Right hindlimb (tissue), 1 donor: Measurements from ENCODE around the gene KLHDC4.
"Not testable (repeated sequence)": the region's sequence is repeated elsewhere in the genome, so short reads cannot be mapped to it uniquely, and the experiment has no call there.

Experiments used
- DNase-seq: peaks from one replicate; pipeline ENCODE4 v3.0.0-alpha.2; 2018

The KLHDC4 gene

DNA sequence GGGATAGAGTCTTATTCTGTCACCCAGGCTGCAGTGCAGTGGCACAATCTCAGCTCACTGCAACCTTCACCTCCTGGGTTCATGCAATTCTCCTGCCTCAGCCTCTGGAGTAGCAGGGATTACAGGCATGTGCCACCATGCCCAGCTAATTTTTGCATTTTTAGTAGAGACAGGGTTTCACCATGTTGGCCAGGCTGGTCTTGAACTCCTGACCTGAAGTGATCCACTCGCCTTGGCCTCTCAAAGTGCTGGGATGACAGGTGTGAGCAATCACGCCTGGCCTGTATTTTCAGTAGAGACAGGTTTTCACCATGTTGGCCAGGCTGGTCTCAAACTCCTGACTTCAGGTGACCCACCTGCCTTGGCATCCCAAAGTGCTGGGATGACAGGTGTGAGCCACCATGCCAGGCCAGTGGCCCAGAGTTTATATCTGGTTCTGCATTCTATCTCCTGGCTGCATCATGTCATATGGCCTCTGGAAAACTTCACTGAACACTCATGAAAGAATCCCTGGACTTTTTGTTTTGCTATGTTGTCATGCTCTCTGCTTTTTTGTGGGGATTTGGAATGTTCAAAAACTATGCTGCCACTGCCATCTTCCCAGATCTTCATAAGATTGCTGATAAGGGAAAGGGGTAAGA is 21.8 kb upstream of the KLHDC4 start:
- DNase-seq = not testable (repeated sequence)

DNA sequence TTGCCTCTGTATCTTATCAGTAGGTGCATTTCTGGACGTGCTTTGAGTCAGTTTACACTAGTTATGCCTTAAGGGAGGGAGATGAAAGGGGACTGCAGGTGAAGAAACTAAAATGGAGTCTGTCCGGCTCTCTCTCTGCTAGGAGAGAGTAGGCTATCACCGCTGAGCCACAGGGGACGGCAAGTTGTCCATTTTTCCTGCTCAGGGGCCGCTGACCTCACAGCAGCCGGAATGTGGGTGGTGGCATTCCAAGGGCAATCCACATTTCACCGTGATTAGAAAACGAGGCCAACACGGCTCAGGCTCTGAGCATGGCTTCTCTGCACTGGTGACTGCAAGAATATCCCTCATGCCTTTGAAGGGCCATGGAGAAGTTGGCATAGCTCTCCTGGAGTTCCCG is 19.0 kb upstream of the KLHDC4 start:
- no peak for DNase-seq

DNA sequence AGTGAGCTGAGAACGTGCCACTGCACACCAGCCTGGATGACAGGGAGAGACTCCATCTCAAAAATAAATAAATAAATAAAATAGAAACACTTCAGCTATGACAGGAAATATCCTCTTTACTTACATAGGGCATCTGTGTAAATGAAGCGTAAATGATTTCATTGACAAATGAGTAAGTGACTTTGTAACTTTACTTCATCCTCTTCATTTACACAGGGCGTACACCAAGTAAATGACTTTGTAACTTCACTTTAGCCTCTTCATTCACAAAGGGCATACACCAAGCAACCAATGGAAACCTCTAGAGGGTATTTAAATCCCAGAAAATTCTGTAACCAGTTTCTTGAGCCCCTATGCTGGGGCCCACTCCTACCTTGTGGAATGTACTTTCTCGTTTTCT is 16.2 kb upstream of the KLHDC4 start:
- DNase-seq = no peak

DNA sequence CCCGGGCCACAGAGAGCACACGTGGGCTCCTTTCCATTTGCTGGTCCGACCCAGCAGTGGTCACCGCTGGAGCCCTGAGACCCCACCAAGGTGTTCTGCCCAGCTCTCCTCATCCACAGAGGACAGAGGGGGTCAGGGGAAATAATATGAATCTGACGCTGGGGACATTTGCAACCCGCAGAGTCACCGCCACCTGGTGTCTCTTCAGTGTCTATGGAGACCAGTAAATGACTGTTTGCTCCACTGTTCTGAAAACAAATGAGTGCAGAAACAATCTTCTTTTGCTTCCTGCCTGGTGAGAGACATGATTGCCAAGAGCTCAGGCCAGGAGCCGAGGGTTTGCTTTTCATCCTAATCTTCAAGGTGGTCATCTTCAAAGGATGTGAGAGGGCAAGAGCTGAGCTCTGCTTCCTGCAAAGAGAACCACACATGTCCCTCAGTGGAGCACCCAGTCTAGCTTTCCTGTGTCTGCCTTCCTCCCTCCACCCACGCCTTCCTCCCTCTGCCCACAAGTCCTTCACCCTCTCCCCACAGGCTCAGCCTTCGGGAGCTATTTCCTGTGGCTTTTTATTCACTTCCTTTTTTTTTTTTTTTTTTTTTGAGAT is 14.7 kb upstream of the KLHDC4 start:
- no peak for DNase-seq

DNA sequence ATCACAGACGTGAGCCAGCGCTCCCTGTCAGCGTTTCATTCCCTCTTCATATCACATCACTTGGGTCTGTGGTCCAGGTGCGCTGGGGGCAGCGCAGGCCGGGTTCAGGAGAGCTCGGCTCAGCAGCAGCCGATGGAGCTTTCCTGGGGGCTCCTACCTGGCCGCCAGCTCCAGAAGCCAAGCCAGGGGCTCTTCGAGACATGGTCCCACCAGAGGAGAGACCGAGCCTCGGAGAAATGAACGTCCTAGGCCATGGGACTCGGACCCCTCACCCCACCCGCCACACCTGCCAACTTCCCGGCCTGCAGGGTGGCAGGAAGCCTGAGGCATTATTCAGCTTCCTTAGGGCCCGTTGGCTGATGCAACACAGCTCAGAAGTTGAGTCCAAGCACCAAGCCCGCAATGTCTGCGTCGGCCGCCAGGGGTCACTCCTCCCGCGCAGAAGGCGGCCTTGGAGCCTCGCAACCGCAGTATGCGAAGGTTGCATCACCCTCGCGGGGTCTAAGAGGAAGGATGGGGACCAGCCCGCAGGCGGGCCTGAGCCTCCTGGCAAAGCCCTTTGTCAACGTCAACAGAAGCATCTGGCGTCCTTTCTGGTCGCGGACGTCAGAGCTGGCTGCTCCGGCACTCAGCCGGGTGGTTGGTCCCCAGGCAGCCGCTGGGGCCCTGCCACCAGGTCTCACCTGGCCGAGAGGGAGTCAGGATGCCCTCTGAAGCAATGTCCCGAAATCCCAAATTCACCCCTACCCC is 13.2 kb upstream of the KLHDC4 start:
- peak; percentile 91 for DNase-seq

DNA sequence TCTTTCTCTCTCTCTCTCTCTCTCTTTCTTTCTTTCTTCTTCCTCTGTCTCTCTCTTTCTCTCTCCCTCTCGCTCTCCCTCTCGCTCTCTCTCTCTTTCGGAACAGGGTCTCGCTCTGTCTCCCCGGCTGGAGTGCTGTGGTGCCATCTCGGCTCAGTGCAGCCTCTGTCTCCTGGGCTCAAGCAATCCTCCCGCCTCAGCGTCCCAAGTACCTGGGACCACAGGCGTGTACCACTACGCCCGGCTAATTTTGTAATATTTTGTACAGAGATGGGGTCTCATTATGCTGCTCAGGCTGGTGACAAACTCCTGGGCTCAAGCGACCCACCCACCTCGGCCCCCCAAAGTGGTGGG is 12.7 kb upstream of the KLHDC4 start:
- DNase-seq = no peak

DNA sequence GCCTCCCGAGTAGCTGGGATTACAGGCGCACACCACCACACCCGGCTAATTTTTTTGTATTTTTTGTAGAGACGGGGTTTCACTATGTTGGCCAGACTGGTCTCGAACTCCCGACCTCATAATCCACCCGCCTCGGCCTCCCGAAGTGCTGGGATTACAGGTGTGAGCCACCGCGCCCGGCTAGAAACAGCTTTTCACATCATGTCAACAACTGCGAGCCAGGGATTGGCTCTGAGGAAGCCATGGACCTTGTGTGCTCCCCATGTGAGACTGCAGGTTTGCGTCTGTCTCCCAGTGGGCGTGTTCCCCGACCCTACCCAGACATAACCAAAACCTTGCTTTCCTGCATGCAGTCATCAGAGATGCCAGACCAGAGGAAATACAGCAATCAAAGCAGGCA is 8.1 kb upstream of the KLHDC4 start:
- DNase-seq = not testable (repeated sequence)

DNA sequence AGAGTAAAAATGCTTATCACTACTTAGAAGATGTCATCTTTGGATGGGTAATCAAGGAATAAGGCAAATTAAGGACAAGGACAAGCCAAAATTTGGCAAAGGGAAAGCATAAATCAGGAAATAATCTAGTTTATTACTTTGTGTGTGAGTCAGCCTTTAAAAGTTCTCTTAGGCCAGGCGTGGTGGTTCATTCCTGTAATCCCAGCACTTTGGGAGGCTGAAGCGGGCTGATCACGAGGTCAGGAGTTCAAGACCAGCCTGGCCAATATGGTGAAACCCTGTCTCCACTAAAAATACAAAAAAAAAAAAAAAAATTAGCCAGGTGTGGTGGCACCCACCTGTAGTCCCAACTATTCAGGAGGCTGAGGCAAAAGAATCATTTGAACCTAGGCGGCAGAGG is 1.7 kb upstream of the KLHDC4 start:
- DNase-seq = not testable (repeated sequence)

DNA sequence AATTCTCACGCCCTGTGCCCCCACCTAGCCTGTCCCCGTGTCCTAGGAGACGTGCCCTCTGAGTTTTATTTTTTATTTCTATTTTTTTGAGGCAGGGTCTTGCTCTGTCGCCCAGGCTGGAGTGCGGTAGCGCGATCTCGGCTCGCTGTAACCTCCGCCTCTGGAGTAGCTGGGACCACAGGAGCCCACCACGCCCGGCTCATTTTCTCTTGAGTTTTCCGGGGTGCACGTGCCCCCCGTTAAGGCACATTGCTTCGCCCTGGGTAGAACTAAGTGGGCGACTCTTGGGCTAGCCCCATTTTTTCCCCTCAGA is 655 bp upstream of the KLHDC4 start:
- no peak for DNase-seq

DNA sequence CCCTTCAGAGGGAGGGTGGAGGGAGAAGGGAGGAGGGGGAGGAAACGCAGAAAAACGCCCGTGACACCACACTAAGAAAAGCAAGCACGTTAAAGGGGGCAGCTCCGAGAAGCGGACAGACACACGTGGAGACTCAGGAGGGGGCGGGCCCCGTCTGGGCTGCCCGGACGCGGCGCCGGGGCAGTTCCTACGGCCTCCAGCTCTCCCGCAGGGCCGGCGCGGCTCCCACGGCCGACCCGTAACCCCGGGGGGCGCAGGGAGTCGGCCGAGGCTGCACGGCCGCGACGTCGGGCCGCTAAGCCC is 362 bp downstream of the KLHDC4 start:
- no peak for DNase-seq

DNA sequence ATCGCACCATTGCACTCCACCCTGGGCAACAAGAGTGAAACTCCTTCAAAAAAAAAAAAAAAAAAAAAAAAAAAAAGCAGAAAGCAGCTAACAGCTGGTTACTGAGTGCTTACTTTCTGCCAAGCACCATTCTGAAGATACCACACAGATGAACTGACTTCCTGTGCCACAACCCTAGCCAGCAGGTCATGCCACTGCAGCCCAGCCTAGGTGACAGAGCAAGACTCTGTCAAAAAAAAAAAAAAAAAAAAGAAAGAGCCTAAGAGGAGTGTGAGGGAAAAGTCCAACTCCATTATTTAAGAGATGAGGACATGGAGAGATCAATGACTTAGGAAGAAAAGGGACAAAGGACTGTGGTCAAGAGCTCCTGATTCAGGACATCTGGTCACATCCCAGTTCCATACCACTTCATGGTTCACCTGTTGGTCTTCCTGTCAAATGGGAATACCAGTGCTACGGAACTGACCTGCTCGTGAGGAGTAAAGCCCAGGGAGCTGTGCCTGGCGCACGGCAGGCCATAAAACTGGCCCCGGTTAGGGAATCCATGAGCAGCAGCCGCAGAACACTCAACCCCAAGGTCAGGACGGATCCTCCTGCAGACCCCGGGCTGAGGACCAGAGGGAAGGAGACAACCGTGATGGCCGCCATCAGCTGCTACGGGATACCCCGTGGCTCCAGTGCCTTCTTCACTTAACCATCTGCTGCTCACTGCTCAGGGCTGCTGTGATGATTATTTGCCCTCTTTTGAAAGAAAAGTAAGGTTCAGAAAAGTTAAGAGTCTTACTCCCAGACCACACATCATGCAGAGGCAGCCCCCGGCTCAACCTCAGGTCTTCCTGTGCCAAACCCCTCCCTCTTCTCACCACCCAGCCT is 950 bp downstream of the KLHDC4 start:
- no peak for DNase-seq

DNA sequence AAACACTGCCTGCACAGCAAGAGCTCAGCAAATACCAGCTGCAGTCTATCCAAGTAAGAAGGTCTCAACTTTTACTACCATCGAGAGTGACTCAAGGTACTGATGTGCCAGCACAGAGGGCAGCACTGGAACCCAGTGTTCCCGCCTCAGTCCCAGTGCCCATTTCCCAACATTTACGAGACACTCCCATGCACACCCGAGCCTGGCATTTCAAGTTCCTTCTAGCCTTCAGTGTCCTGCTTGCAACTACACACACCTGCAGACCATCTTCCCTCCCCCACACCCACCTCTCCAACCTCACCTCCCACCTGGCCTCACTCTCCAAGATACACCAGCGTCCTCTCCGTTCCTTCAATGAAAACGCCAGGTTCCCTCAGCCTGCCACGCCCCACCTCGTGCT is 3.2 kb downstream of the KLHDC4 start:
- DNase-seq = no peak

DNA sequence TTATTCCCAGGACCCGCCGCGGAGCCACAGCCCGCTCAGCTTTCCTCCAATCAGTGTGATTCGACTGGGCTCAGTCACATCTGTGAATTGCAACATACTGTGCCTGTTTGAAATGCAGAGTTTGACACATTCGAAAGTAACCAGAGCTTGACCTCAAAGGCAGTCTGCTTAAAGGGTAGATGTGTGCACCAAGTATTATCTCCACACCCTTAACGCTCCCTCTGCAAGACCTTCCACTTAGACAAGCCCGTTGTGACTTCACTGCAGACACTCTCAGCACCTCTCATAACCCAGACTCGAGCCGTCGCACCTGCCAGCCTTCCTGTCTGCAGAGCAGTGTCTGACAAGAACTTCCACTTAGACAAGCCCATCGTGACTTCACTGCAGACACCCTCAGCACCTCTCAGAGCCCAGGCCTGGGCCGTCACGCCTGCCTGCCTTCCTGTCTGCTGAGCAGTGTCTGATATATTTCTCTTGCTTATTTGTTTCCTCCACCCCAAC is 3.7 kb downstream of the KLHDC4 start:
- no peak for DNase-seq

DNA sequence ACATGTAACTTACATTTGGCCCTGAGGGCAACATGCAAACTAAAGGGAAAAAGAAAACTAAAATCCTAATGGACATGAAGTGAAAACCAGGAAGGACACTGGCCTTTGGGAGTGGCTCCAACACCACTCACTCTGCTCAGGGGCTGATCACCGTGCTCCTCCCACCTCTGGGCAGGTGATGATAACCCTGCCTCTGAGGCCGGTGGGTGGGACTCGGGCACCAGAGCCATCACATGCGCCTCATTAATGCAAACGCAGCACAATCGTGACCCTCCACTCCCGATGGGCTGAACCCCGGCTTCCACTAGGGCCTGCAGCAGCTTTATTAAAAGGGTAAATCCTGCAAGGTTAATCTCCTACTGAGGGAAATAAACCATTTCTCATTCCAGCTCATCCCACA is 4.7 kb downstream of the KLHDC4 start:
- no peak for DNase-seq

DNA sequence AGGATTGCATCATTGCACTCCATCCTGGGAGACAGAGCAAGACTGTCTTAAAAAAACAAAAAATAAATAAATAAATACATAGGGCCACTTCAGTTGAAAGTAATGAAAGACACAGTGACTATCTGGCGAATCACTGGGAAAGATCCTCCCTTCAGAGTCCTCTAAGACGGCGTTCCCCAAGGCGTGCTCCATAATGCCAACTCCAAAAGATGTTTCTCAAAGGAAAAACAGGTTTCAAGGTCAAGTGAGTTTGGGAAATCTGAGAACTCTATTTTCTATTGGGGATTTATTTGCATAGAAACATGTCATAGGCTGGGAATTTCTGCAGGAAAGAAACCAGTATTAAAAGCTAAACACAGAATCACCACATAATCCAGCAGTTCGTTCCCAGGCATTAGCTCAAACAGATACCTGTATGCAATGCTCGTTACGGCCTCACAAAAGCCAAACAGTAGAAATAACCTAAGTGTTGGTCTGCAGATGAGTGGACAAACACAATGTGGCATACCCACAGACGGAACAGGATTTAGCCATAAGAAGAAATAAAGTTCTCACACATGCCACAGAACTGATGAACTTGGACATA is 7.9 kb downstream of the KLHDC4 start:
- DNase-seq = no peak

DNA sequence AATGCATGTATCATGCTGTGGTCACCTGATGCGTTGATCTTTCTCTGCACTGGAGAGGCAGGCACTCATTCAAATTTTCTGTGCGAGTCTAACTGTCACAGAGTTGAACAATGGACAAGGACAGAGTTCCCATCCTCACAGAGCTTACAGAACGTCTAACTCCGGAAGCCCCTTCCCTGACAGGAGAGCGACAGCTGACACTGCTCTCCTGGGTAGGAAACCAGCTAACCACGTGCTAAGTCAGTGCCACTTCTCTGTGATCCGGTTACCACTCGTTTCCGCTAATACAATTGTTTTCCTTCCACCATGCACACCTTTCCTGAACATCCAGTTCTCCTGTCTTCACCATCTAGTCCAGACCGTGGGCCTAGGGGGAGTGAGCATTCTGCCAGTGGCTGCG is 11.3 kb downstream of the KLHDC4 start:
- DNase-seq = no peak

DNA sequence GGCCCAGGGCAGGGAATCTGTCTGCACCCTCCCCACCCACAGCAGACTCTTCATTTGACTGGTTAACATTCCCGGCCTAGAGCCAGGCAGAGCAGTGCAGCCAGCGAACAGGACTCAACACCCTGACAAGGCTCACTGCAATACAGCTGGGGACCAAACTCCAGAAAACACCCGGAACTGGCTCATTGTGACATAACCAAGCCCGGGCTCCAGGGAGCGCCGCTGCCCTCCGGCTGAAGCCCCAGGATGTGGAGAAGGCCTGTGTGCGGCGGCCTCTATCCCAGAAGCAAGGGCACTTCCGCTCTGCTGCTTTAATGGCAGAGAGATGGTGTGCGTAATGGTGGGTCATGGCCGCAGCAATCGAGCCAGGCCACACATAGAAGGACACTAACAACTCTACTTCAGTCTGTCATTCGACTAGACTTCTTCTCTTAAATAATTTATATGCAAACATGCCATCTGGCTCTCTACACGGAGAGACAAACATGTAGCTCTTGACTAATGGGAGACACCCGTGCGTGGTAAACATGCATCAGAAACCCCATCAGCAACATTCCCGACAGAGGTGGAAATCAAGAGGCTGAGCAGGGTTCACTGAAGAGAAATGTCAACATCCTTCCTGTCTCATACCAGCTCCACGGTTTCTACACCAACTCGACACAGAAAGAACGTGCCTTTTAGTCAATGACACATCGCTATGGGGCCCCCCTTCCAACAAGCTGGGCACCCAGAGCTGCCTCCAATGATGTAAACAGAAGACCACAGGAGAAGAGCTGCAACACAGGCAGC is 18.0 kb downstream of the KLHDC4 start:
- DNase-seq = no peak

DNA sequence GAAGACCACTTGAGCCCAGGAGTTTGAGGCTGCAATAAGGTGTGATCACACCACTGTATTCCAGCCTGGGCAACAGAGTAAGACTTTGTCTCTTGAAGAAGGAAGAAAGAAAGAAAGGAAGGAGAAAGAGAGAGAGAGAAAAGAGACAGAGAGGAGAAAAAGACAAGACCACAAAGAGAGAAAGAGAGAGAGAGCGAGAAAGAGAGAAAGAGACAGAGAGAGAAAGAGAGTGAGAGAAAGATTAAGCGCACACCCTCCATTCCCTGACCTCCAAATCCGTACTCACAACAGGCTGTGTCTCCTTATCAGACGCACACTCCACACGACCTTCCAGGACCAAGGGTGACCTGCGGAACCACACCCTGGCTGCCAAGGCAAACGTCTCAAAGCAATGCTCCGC is 19.6 kb downstream of the KLHDC4 start:
- DNase-seq = no peak

DNA sequence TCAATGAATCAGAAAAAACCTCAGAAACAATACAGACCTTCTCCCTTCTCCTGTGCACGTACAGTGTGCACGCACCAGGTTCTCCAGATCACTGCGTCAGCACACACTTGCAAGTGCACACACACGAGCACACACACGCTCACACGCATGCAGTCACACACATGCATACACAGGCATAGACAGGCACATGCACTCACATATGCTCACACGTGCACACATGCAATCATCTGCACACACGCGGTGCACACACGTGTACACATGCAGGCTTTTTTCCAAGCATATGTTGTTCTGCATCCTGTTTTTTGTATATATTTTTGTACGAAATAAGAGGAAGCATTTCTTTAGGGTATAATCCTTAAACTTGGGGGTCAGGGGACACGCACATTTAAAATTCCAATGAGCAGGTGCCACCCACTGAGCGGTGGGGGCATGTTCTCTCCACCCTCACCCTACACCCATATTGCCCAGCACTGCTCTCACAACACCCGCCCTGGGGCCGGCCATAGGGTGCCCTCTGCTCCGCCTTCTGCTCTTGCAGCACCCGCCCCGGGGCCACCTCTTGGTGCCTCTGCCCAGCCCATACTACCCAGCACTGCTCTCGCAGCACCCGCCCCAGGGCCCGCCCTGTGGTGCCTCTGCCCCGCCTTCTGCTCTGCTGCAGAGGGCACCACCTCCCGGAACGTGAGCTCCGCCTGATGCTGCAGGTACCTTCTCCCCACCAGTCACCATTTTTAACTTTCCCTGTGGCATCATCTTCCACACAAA is 20.9 kb downstream of the KLHDC4 start:
- no peak for DNase-seq

DNA sequence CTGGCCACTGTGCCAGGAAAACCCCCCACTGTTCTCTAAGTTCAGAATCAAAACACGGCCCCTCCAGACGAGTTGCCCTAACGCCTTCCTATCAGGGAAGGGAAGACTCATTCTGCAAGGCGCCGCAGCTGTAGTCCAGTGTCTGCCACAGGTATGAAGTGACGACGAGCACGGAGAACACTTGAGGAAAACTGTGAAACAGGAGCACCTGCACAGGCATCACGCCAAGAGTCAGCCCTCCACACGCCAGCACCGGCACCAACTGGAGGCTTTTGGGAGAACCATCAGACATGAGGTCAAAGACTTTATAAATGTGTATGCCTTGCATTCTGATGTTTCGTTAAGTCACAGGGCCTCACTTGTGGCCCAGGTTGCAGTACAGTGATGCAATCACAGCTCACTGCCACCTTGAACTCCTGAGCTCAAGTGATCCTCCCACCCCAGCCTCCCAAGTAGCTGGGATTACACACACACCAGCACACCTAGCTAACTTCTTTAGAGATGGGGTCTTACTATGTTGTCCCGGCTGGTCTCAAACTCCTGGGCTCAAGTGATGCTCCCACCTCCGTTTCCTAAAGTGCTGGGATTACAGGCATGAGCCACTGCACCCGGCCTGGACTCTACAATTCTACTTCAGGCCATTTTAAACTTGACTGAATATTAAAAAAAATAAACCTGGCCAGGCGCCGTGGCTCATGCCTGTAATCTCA is 22.9 kb downstream of the KLHDC4 start:
- no peak for DNase-seq
